IMR-90 (cell line): ENCODE data around the gene PTK6. TPM values are rescaled to one million over a fixed set of nuclear protein-coding genes. Genes with fewer than 3 reads are reported as not detected.
A peak's percentile ranks its signal among the peaks of the same experiment; 100 is the strongest.

Source experiments
- ATAC-seq: fragments of 200-7000 bp; cut with Tn5 transposase; 2 replicates; pipeline ENCODE4 v1.9.1; 2020; ENCODE audit warnings: low read depth, mild to moderate bottlenecking, moderate library complexity
- BruUV-seq: library from RNA; stranded (reverse); fragments of 400-500 nt; replicated peaks from 2 replicates; lab custom pipeline; 2021; lab: Mats Ljungman, UMichigan
- CTCF ChIA-PET: fragments of 300-600 bp; formaldehyde crosslinking; extraction: SDS; loops from one replicate; lab custom pipeline; 2021; ENCODE audit warnings: antibody characterized with exemption; lab: Yijun Ruan, JAX
- POLR2A ChIA-PET: fragments of 300-600 bp; sonication (Branson Sonifier 250); formaldehyde crosslinking; loops from one replicate; lab custom pipeline; 2022; ENCODE audit warnings: antibody characterized with exemption; ENCODE audit not compliant: unreplicated experiment; lab: Charles Lee
- DNase-seq: peaks from one replicate; pipeline ENCODE4 v3.0.0; 2013
- H2AFZ ChIP-seq: replicated peaks from 2 replicates; pipeline ENCODE3; 2013; ENCODE audit warnings: low read length, mild to moderate bottlenecking; ENCODE audit not compliant: poor library complexity
- H2AK5ac ChIP-seq: 2 replicates; pipeline ENCODE4 v1.6.1; 2013; ENCODE audit warnings: low read depth, low read length, inconsistent platforms
- H2AK9ac ChIP-seq: replicated peaks from 2 replicates; pipeline ENCODE3; 2013; ENCODE audit warnings: mild to moderate bottlenecking, low read depth, low read length, moderate library complexity; ENCODE audit not compliant: poor library complexity
- H2BK120ac ChIP-seq: 2 replicates; pipeline ENCODE4 v1.6.1; 2013; ENCODE audit warnings: low read depth, low read length, inconsistent platforms
- H2BK15ac ChIP-seq: 3 replicates; pipeline ENCODE4 v1.6.1; 2013; ENCODE audit warnings: low read depth, low read length, inconsistent platforms
- H2BK20ac ChIP-seq: 2 replicates; pipeline ENCODE4 v1.6.1; 2013; ENCODE audit warnings: low read depth, mild to moderate bottlenecking, inconsistent platforms, low read length, moderate library complexity
- H2BK5ac ChIP-seq: 2 replicates; pipeline ENCODE4 v1.6.1; 2013; ENCODE audit warnings: mild to moderate bottlenecking, low read depth, low read length, inconsistent platforms; ENCODE audit not compliant: poor library complexity, severe bottlenecking
- H3K14ac ChIP-seq: replicated peaks from 2 replicates; pipeline ENCODE4 v1.6.1; 2013; ENCODE audit warnings: low read depth, low read length, inconsistent platforms
- H3K18ac ChIP-seq: 2 replicates; pipeline ENCODE4 v1.6.1; 2013; ENCODE audit warnings: low read depth, low read length, control low read depth
- H3K23ac ChIP-seq: 2 replicates; pipeline ENCODE4 v1.6.1; 2013; ENCODE audit warnings: low read depth, low read length, inconsistent platforms
- H3K27ac ChIP-seq: 2 replicates; pipeline ENCODE4 v1.5.1; 2013; ENCODE audit warnings: mild to moderate bottlenecking, control low read depth, low read length; ENCODE audit not compliant: insufficient read depth
- H3K27me3 ChIP-seq: 2 replicates; pipeline ENCODE4 v1.6.1; 2013; ENCODE audit warnings: low read length; ENCODE audit not compliant: control insufficient read depth, insufficient read depth
- H3K36me3 ChIP-seq: 2 replicates; pipeline ENCODE4 v1.6.1; 2013; ENCODE audit warnings: low read length, mixed read lengths; ENCODE audit not compliant: control insufficient read depth, insufficient read depth
- H3K4ac ChIP-seq: 2 replicates; pipeline ENCODE4 v1.6.1; 2013; ENCODE audit warnings: low read depth, low read length, inconsistent platforms
- H3K4me1 ChIP-seq: 2 replicates; pipeline ENCODE4 v1.6.1; 2013; ENCODE audit warnings: low read length, mixed read lengths; ENCODE audit not compliant: control insufficient read depth, insufficient read depth
- H3K4me2 ChIP-seq: 2 replicates; pipeline ENCODE4 v1.6.1; 2013; ENCODE audit warnings: low read depth, mild to moderate bottlenecking, control low read depth, low read length, moderate library complexity
- H3K4me3 ChIP-seq: 2 replicates; pipeline ENCODE4 v1.5.1; 2013; ENCODE audit warnings: low read depth, mild to moderate bottlenecking, control low read depth, low read length, moderate library complexity; ENCODE audit not compliant: insufficient read depth
- H3K56ac ChIP-seq: 2 replicates; pipeline ENCODE4 v1.6.1; 2013; ENCODE audit warnings: low read length, inconsistent platforms; ENCODE audit not compliant: insufficient read depth; ENCODE audit errors: extremely low read depth
- H3K79me1 ChIP-seq, 2 experiments: 2 replicates each; pipeline ENCODE4 v1.6.1; 2013; ENCODE audit warnings: low read length in 2 of 2, inconsistent platforms in 1 of 2, low read depth in 1 of 2
- H3K9ac ChIP-seq: 2 replicates; pipeline ENCODE4 v1.6.1; 2013; ENCODE audit warnings: low read depth, low read length, control low read depth
- H3K9me1 ChIP-seq: 2 replicates; pipeline ENCODE4 v1.6.1; 2013; ENCODE audit warnings: low read length, inconsistent platforms; ENCODE audit not compliant: insufficient read depth
- H3K9me3 ChIP-seq: 2 replicates; pipeline ENCODE4 v1.6.1; 2013; ENCODE audit warnings: low read length; ENCODE audit not compliant: control insufficient read depth, insufficient read depth
- H4K20me1 ChIP-seq: 2 replicates; pipeline ENCODE4 v1.6.1; 2013; ENCODE audit warnings: low read length, inconsistent platforms; ENCODE audit not compliant: insufficient read depth
- H4K5ac ChIP-seq: 2 replicates; pipeline ENCODE4 v1.6.1; 2013; ENCODE audit warnings: mild to moderate bottlenecking, low read depth, low read length, control low read depth
- H4K8ac ChIP-seq, 2 experiments: 2 replicates each; pipeline ENCODE4 v1.6.1; 2013; ENCODE audit warnings: low read depth in 2 of 2, low read length in 2 of 2, control low read depth in 1 of 2, inconsistent platforms in 1 of 2
- H4K91ac ChIP-seq: 2 replicates; pipeline ENCODE4 v1.6.1; 2013; ENCODE audit warnings: low read depth, low read length, inconsistent platforms; ENCODE audit not compliant: insufficient read depth
- BHLHE40 ChIP-seq: fragments of 150-350 bp; IDR thresholded peaks from 2 replicates; pipeline ENCODE4 v1.6.1; 2016; ENCODE audit warnings: mild to moderate bottlenecking, low read depth, low read length
- FOS ChIP-seq: fragments of 150-350 bp; IDR thresholded peaks from 2 replicates; pipeline ENCODE4 v1.6.1; 2016; ENCODE audit warnings: low read depth, low read length
- NFE2L2 ChIP-seq: fragments of 150-350 bp; IDR thresholded peaks from 2 replicates; pipeline ENCODE4 v1.6.1; 2016; ENCODE audit warnings: low read depth, mild to moderate bottlenecking, low read length
- RAD21 ChIP-seq: IDR thresholded peaks from 2 replicates; pipeline ENCODE4 v1.6.1; 2012; ENCODE audit warnings: low read length, improper control_type of control experiment
- USF2 ChIP-seq: fragments of 150-350 bp; IDR thresholded peaks from 2 replicates; pipeline ENCODE4 v1.6.1; 2017; ENCODE audit warnings: mild to moderate bottlenecking, antibody characterized with exemption, low read length, low read depth
- WGBS, 2 experiments: methylation state at CpG; one replicate each; pipeline versions ENCODE4 v1.1.5 to v1.1.7; 2013; ENCODE audit warnings: missing lambda C conversion rate in 2 of 2; ENCODE audit not compliant: insufficient read length in 1 of 2; ENCODE audit errors: extremely low coverage in 2 of 2; 5-methylcytosine and 5-hydroxymethylcytosine counted together
- dilution Hi-C: fragments of 300-500 bp; cut with HindIII; formaldehyde crosslinking; loops from one replicate; pipeline ENCODE4 v1.14.3; 2018; ENCODE audit warnings: low sequenced_read_pairs; ENCODE audit not compliant: unreplicated experiment
- in situ Hi-C: fragments of 300-500 bp; cut with MboI; formaldehyde crosslinking; loops from 3 replicates; pipeline ENCODE4 v1.14.3; 2019; ENCODE audit warnings: low sequenced_read_pairs, inconsistent platforms, mixed read lengths
- intact Hi-C: fragments of 100-400 bp; cut with micrococcal nuclease; formaldehyde crosslinking; loops from 2 replicates; pipeline ENCODE4 v1.10.0; 2022
- polyA plus RNA-seq, 3 experiments: library from polyadenylated mRNA; depleted of rRNA; stranded (reverse); fragments of >200 nt; gene quantifications; 2 replicates each; pipeline ENCODE4 v1.2.3, GENCODE V29; 2012; ENCODE audit warnings: low replicate concordance in 1 of 3
- total RNA-seq: library from RNA; depleted of rRNA; stranded (reverse); fragments of >200 nt; gene quantifications from 2 replicates; pipeline ENCODE4 v1.2.3, GENCODE V29; 2012

PTK6 gene
- total and polyA plus RNA-seq, 2 of the 4 experiments (the other 2 are of a cell fraction), result not detected

GRCh38 chr20:63540417-63541186 is 3.4 kb upstream of the PTK6 start:
- Histone ChIP-seq H2BK20ac (no peak overlapping the region), H2BK120ac (no peak overlapping the region), H3K4me2 (no peak overlapping the region), H3K36me3 (no peaks in the 10 kb centered on the region), H2BK5ac (no peak overlapping the region), H4K20me1 (no peaks in the 10 kb centered on the region), H4K5ac (no peak overlapping the region; the same call in 1 of the 2 replicates), H3K27ac (no peak overlapping the region), H3K27me3 (peaks cover 6% of the 10 kb centered on the region; the same call in 1 of the 2 replicates), H3K4me1 (peaks cover 3% of the 10 kb centered on the region; the same call in 1 of the 2 replicates), H3K9me1 (no peaks in the 10 kb centered on the region), H3K9ac (no peak overlapping the region), H3K56ac (no peak overlapping the region), H3K4me3 (no peak overlapping the region), H3K23ac (no peak overlapping the region), H3K4ac (no peak overlapping the region), H2AFZ (peak overlapping the region; percentile 33), H2AK9ac (peak overlapping the region; percentile 55), H3K14ac (no peak overlapping the region), H3K18ac (no peak overlapping the region), H3K79me1 (no peaks in the 10 kb centered on the region), H2AK5ac (no peak overlapping the region), H4K91ac (no peak overlapping the region), H4K8ac (no peak overlapping the region), H3K9me3 (no peaks in the 10 kb centered on the region), H2BK15ac (no peak overlapping the region)
- peak; percentile 62 for TF ChIP-seq FOS
- TF ChIP-seq RAD21, result no peak
- TF ChIP-seq NFE2L2, result no peak
- peak; percentile 91 for TF ChIP-seq BHLHE40
- peak; percentile 49 for TF ChIP-seq USF2
- no TSS peak for BruUV-seq
- no peak for ATAC-seq
- WGBS, 2 experiments, result 47% methylated on average over 28 of the region's 49 CpGs; no CpG with 5 or more reads in 1 of the 2 experiments
- ChIA-PET POLR2A (no interaction called here), CTCF (no interaction called here)
- DNase-seq, result peak; percentile 50
- dilution Hi-C loops (no loop called here), intact Hi-C loops (no loop called here), in situ Hi-C loops (no loop called here)
